ENCODE results near the gene OR52K2.

DNA sequence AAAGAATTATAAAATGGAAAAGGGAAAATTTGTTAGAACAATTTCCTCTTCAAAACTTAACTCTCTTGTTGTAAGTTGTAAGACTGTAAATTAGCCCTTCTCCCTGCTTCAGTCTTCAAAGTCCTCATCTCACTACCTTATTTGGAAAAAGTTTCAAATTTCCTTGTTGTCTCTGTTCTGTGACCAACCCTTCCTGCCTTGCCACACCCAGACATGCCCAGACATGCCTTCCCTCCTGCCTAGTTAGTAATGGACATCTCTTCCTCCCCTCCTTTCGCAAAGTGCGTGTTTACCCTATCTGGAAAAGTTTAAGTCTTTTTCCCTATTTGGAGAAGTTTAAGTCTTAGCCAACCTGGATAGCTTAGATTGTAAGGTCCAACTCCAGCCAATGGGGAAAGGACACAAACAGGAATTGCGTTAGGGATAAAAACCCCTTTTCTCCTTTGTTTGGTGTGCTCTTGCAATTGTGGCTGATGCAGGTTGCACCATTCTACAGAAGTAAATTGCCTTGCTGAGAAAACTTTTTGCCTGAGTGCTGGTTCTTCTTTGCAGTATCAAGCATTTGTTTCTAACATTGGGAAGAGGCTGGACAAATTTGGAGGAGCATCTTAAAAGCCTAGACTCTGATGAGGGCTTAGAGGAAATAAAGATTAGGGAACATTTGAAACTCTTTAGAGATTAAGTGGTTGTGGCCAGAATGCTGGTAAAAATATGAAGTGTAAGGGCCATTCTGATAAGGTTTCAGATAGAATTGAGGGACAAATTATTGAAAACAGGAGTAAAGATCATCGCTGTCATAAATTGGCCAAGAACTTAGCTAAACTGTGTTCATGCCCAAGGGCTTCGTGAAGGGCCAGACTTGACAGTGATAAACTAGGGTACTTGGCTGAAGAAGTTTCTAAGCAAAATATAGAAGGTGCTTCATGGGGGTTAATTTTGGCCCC, 15.4 kb downstream of the OR52K2 start:
- TF ChIP-seq EZH2 (IDR thresholded peaks at IDR 0.05; ENCODE audit: borderline replicate concordance, low read depth, low read length, poor library complexity, severe bottlenecking): no peak
- TF ChIP-seq, protein P1, sequence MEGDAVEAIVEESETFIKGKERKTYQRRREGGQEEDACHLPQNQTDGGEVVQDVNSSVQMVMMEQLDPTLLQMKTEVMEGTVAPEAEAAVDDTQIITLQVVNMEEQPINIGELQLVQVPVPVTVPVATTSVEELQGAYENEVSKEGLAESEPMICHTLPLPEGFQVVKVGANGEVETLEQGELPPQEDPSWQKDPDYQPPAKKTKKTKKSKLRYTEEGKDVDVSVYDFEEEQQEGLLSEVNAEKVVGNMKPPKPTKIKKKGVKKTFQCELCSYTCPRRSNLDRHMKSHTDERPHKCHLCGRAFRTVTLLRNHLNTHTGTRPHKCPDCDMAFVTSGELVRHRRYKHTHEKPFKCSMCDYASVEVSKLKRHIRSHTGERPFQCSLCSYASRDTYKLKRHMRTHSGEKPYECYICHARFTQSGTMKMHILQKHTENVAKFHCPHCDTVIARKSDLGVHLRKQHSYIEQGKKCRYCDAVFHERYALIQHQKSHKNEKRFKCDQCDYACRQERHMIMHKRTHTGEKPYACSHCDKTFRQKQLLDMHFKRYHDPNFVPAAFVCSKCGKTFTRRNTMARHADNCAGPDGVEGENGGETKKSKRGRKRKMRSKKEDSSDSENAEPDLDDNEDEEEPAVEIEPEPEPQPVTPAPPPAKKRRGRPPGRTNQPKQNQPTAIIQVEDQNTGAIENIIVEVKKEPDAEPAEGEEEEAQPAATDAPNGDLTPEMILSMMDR (conservative IDR thresholded peaks at IDR 0.05; ENCODE audit: low read depth, low read length): no peak
